ENCODE measurements around the gene IL25.
A peak's percentile ranks its signal among the peaks of the same experiment; 100 is the strongest.
"Not testable (repeated sequence)": the region's sequence is repeated elsewhere in the genome, so short reads cannot be mapped to it uniquely, and the experiment has no call there.

Gene IL25

DNA sequence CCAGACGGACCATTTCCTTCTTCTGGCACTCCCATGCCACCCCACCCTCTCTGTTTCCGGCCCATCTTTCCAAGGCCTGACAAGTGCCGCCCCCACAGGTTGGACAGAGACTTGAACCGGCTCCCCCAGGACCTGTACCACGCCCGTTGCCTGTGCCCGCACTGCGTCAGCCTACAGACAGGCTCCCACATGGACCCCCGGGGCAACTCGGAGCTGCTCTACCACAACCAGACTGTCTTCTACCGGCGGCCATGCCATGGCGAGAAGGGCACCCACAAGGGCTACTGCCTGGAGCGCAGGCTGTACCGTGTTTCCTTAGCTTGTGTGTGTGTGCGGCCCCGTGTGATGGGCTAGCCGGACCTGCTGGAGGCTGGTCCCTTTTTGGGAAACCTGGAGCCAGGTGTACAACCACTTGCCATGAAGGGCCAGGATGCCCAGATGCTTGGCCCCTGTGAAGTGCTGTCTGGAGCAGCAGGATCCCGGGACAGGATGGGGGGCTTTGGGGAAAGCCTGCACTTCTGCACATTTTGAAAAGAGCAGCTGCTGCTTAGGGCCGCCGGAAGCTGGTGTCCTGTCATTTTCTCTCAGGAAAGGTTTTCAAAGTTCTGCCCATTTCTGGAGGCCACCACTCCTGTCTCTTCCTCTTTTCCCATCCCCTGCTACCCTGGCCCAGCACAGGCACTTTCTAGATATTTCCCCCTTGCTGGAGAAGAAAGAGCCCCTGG is 3.1 kb downstream of the IL25 start:
- no peak for DNase-seq (ENCODE audit: low spot score)

DNA sequence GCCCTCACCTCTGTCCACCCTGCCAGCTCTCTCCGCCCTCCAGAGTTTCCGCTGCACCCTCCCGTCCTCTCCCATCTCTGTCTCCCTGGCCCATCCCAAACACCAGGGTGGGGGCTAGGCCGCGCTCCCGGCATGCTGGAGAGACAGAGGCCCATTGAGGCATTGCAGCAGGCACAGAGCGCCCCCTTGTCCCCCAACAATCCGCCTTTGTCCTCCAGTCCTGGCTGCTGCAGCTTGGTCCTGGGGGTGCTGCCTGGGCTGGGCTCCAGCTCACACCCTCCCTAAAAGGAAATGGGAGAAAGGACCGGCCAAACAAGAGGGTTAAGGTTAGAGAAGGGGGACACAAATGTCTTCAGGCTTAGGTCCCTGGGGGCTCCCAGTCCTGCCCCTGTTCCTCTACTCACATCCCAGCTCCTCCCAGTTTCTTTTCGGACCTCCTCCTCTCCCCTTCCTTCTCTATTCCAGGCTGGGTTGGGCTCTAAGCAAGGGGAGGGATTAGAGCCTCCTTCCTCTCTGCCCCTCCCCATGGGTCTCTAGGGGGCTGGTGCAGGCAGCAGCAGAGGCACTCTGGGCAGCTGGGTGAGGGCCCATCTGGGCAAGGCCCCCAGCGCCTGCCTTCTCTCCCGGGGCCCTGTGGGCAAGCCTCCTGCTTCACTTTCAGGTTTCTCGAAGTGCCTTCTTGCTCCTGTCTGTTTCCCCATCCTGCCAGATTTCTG is 4.0 kb downstream of the IL25 start, which contains the start of gene CMTM5:
TSS of gene CMTM5 (plus strand) at position 565 of the 716 bp plus-strand sequence. CDS start 206 bp downstream, outside the sequence.
- DNase-seq (ENCODE audit: low spot score) = no peak

GRCh38 chr14:23377198-23377550 is 4.6 kb downstream of the IL25 start:
- no peak for DNase-seq (ENCODE audit: low spot score)

DNA sequence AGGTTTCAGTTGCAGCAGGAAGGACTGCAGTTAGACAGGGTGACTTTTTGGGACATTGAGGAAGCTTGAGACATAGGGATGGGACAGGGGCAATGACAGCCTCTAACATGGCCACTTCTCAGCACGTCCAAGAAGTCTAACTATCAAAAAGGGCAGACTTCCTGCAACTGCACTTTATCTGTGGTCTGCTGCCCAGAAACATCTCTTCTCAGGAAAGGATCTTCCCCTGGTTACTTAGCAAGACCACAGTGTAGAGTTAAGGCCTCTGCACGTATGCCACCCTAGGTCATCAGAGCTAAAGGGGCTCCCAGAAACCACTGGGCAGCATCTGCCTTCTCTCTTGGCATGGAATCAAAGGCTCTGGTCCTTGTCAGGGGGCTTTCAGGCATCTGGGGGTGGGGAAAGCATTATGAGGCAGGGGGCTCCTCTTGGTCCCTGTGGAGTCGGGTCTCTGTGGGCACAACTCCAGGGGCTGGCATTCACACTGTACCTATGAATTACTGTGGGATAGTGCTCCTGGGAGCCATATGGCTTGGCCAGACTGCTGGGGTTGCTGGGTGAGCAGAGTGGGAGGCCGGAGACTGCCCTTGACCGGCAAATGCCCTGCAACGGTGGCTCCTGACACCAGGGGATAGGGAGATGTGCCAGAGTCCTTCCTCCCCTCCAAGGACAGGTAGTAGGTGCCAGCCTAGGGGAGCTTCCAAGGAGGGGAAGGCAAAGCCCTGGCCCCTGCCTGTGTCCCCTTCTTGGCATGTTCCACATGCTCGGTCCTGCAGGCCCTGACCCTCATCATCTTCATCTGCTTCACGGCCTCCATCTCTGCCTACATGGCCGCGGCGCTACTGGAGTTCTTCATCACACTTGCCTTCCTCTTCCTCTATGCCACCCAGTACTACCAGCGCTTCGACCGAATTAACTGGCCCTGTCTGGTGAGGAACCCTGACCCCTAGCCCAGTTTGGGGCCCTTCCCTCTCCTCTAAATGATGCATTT is 5.3 kb downstream of the IL25 start:
- DNase-seq (ENCODE audit: low spot score) = no peak

GRCh38 chr14:23378612-23379220 is 6.1 kb downstream of the IL25 start:
- DNase-seq (ENCODE audit: low spot score) = no peak

DNA sequence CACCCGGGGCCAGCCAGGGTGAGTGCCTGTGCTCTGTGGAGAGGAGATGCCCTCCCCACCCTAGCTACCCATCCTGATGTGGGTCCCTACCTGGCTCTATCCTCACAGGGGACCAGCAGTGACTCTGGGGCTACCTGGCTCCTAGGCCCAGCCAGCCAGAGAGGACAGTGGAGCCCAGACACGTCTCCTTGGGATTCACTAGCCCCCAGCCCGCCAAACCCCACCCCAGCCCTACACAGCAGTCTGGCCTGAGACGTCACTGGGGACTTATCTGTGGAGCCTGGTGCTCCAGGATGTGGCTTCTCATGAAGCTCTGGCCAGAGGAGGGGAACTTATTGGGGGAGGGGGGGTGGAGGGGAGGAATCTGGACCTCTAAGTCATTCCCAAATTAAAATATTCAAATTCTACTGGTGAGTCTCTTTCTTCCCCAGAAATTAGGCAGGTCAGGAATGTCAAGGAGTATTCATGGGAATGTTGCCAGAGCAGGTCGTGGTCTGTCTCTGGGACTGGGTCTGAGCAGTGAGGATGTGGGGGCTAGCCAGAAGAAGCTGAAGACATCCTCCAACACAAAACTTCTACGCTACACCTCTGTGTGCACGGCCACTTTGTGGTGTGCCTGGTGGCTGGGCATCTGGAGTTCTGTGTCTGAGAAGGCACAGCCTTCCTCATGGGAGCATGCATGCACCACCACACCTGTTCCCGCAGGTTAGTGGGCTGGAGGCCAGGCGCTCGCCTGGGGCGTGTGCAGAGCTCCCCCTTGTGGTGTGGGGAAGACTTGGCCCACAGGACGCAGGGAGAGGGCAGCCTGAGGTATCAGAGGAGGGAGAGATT is 7.0 kb downstream of the IL25 start:
- peak; percentile 77 for DNase-seq (ENCODE audit: low spot score)

DNA sequence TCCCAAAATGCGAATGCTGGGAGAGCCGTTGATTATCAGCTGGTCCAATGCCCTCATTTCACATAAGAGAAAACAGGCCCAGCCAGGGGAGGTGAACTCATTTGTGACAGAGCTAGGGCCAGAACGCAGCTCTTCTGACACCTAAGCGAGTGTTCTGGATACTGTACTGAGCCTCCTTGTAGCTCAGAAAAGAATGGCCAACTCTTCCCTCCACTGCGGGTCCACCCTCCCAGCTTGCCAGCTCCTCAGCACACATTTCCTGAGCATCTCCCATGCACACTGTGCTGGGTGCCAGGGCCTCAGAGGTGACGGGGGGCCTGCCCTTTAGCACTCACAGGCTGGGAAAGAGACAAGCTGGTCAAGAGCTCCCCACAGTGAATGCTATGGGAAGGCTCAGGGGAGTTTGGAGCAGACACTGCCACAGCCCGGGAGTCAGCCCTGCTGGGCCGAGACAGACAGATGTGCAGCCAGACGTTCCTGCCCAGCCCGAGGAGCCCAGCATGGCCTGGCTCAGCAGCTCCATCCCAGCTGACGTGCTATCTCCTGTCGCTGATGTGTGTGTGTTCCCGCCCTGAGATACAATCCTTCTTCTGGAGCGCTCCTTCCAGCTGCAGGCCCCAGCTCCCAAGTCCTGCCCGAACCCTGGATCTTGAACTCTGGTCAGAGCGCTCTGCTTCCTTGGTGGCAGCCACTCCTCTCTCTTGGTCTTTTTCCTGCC is 7.7 kb downstream of the IL25 start:
- no peak for DNase-seq (ENCODE audit: low spot score)

- no peak for DNase-seq (ENCODE audit: low spot score)
Observed at GRCh38 chr14:23380976-23381375, 8.4 kb downstream of the IL25 start.

DNA sequence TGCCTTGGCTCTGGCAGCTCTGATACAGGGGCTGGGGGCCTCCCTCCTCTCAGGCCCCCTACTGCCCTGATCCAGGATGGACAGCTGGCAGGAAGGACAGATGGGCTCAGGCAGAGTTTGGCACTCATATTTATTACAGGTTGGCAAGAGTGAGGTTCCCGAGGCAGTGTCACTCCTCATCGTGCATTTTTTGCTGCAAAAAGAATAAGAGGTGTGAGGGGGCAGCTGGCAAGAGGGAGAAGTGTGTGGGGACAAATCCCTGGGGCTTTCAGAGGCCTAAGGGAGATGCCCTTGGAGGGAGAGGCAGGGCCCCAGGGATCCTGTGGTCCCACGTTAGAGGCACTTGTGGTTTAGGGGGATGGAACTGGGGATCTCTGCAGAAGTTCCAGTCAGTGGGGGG is 9.3 kb downstream of the IL25 start:
- no peak for DNase-seq (ENCODE audit: low spot score)

GRCh38 chr14:23382276-23382675 is 9.7 kb downstream of the IL25 start:
- DNase-seq (ENCODE audit: low spot score) = no peak

GRCh38 chr14:23382731-23383440 is 10.3 kb downstream of the IL25 start:
- no peak for DNase-seq (ENCODE audit: low spot score)

- no peak for DNase-seq (ENCODE audit: low spot score)
Observed at GRCh38 chr14:23384364-23385080, 11.9 kb downstream of the IL25 start.

GRCh38 chr14:23385244-23385641 is 12.6 kb downstream of the IL25 start:
- DNase-seq (ENCODE audit: low spot score) = no peak

DNA sequence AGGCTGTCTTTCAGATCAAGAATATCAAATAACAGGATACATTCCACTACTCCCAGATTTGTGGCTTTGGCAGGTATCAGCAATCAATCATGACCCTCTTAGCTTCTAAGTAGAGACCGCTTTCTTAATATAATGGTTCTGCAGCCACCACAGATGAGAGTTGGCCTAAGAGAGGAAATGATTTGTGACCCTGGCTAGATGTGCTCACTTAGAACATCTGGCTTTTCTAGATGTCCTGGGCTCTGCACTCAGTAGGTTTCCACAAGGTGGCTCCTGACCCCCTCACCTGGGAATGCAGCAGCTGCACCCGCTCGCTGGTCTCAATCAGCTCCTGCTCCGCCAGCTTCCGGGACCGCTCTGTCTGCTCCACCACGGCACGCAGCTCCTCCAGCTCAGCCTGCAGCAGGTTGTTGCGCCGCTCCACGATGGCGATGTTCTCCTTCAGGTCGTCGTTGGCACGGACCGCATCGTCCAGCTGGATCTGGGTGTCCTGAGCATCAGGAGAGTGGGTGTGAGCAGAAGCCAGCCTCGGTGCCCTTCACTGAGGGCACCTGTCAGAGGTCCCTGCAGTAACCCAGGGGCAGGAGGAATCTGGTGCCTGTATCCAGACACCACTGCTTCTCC is 13.1 kb downstream of the IL25 start:
- DNase-seq (ENCODE audit: low spot score) = no peak

DNA sequence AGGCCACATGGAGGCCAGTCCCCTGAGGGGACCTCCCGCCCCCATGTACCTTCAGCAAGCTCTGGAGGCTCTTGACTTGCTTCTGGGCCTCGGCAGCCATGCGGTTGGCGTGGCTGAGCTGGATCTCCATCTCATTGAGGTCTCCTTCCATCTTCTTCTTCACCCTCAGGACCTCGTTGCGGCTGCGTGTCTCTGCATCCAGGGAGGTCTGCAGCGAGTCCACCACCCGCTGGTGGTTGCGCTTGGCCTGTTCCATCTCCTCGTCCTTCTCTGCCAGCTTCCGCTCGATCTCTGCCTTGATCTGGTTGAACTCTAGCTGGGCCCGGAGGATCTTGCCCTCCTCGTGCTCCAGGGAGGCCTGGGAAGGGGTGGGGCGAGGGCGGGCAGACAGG is 13.7 kb downstream of the IL25 start:
- not testable (repeated sequence) for DNase-seq (ENCODE audit: low spot score)

GRCh38 chr14:23386999-23387398 is 14.4 kb downstream of the IL25 start:
- no peak for DNase-seq (ENCODE audit: low spot score)

DNA sequence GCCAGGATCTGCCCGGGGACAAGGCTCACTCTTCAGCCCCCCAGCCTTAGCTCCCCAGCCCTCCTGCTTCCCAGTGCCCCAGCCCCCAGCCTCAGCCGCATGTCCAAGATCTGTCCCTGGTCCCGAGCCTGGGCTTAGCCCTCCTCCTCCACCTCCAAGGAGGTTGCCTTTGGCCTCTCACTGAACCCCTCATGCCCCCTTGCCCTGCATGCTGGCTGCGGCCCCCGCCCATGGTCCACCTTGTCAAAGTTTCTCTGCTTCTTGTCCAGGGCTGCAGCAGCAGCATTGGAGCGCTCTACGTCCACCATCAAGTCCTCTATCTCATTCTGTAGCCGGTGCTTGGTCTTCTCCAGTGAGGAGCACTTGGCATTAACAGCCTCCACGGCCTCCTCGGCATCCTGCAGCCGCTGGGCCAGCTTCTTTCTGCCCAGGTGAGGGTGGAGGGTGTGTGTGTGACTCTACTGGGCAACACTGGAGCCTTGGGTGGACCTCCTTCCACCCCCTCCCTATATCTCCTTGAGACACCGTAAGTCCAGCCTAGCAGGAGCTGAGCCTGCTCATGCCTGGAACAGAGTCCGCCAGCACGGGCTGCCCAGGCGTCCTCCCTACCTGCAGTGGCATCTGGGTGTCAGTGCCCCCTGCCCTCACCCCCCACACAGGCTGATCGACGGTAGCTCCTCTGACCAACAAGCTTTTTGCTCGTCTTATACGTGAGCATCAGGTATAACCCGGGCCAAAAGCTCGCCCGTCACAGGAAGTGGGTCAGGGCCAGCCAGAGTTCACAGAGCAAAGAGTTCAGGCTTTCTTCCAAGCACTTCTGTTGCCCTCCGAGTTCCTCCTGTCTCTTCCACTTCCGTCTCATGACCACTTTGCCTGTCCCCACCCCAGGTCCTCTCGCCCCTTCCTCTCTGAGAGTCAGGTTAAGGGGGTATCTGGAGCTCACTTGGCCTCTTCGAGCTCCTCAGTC is 15.6 kb downstream of the IL25 start:
- no peak for DNase-seq (ENCODE audit: low spot score)
